Vagina (tissue), 2 donors: Measurements from ENCODE around the gene ADGRV1. TPM values are rescaled to one million over a fixed set of nuclear protein-coding genes. Genes with fewer than 3 reads are reported as not detected.
A peak's percentile ranks its signal among the peaks of the same experiment; 100 is the strongest.

Experiments
- DNase-seq, 2 donors: peaks; one replicate each; pipeline ENCODE4 v3.0.0-alpha.2; 2017; ENCODE audit errors: extremely low spot score in 2 of 2
- H3K27ac ChIP-seq: fragments of 200-600 bp; sonication (generic); one replicate; pipeline ENCODE4 v1.5.1; 2019
- H3K27me3 ChIP-seq: fragments of 200-600 bp; sonication (generic); one replicate; pipeline ENCODE4 v1.5.1; 2019
- H3K36me3 ChIP-seq, 2 donors: fragments of 200-600 bp; sonication (generic); one replicate each; pipeline ENCODE4 v1.5.1; 2017 to 2019
- H3K4me1 ChIP-seq: fragments of 200-600 bp; sonication (generic); one replicate; pipeline ENCODE4 v1.5.1; 2019
- H3K4me3 ChIP-seq, 2 donors: fragments of 200-600 bp; sonication (generic); 1 replicate in 1 of 2; 2 replicates in 1 of 2; pipeline ENCODE4 v1.5.1; 2016 to 2019
- H3K9me3 ChIP-seq: fragments of 200-600 bp; sonication (generic); one replicate; pipeline ENCODE4 v1.5.1; 2019
- POLR2A ChIP-seq, 2 donors: fragments of 450-650 bp; IDR thresholded peaks; one replicate each; pipeline ENCODE4 v1.6.1; 2017; ENCODE audit warnings: antibody characterized with exemption in 2 of 2, mild to moderate bottlenecking in 2 of 2, moderate library complexity in 2 of 2
- POLR2AphosphoS5 ChIP-seq, 2 donors: sonication (generic); formaldehyde crosslinking; IDR thresholded peaks; one replicate each; pipeline ENCODE4 v1.9.0; 2017; ENCODE audit warnings: antibody characterized with exemption in 2 of 2, mild to moderate bottlenecking in 2 of 2, low read depth in 1 of 2; ENCODE audit not compliant: insufficient read depth in 1 of 2
- intact Hi-C: fragments of 100-400 bp; cut with DNase I; formaldehyde crosslinking; loops from one replicate; pipeline ENCODE4 v1.15.1; 2023
- total RNA-seq: library from RNA; depleted of rRNA; stranded (reverse); fragments of >200 nt; gene quantifications from one replicate; pipeline ENCODE4 v1.2.3, GENCODE V29; 2016
- TF ChIP-seq, protein P1 (sequence below), 3 experiments: fragments of 450-650 bp in 2 of 3; fragments of 200-600 bp in 1 of 3; sonication (generic) in 1 of 3; IDR thresholded peaks; one replicate each; pipeline ENCODE4 v1.5.1; 2017 to 2019; ENCODE audit warnings: antibody characterized with exemption in 3 of 3, mild to moderate bottlenecking in 2 of 3, moderate library complexity in 2 of 3

Gene ADGRV1
- total RNA-seq, 1 donor from 2014 or later, result 10.6 TPM

DNA sequence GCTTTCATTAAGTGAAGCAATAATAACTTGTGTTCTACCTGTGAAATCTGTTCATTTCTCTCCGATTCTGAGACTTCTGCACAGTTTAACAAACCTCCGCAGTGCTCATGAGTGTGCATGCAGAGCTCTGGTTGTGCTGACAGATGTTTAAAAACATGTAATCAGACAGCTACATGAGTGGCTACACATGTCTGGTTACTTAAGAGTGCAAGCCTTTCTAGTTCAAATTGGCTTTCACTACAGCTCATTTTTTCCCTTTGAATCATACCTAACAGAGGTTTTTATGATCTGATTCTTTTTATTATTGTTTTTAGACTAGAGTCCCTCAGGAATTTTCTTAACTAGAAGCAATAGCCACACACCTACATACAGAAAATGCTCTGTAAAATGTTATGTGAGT is 514.3 kb downstream of the ADGRV1 start:
- Histone ChIP-seq H3K27me3 (no peaks in the 10 kb centered on the region), H3K4me3 (no peak overlapping the region), H3K4me1 (peaks cover 10% of the 10 kb centered on the region), H3K9me3 (no peaks in the 10 kb centered on the region), H3K36me3 (no peaks in the 10 kb centered on the region), H3K27ac (no peak overlapping the region)
- TF ChIP-seq, protein P1, sequence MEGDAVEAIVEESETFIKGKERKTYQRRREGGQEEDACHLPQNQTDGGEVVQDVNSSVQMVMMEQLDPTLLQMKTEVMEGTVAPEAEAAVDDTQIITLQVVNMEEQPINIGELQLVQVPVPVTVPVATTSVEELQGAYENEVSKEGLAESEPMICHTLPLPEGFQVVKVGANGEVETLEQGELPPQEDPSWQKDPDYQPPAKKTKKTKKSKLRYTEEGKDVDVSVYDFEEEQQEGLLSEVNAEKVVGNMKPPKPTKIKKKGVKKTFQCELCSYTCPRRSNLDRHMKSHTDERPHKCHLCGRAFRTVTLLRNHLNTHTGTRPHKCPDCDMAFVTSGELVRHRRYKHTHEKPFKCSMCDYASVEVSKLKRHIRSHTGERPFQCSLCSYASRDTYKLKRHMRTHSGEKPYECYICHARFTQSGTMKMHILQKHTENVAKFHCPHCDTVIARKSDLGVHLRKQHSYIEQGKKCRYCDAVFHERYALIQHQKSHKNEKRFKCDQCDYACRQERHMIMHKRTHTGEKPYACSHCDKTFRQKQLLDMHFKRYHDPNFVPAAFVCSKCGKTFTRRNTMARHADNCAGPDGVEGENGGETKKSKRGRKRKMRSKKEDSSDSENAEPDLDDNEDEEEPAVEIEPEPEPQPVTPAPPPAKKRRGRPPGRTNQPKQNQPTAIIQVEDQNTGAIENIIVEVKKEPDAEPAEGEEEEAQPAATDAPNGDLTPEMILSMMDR (IDR thresholded peaks at IDR 0.05), result no peak
- TF ChIP-seq POLR2AphosphoS5 (IDR thresholded peaks at IDR 0.05; ENCODE audit: insufficient read depth in 1 of 2, low read depth in 1 of 2) (no peak), POLR2A (IDR thresholded peaks at IDR 0.05) (no peak)
- intact Hi-C loops, result no loop called here
- DNase-seq, result no peak

DNA sequence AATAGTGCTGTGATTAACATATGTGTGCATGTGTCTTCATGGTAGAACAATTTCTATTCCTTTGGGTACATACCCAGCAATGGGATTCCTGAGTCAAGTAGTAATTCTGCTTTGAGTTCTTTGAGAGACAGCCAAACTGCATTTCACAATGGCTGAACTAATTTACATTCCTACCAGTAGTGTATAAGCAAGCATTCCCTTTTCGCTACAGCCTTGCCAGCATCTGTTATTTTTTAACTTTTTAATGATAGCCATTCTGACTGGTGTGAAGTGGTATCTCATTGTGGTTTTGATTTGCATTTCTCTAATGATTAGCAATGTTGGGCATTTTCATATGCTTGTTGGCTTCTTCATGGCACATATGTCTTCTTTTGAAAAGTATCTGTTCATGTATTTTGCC is 516.0 kb downstream of the ADGRV1 start:
- Histone ChIP-seq H3K27me3 (no peaks in the 10 kb centered on the region), H3K4me3 (no peak overlapping the region), H3K4me1 (peaks cover 22% of the 10 kb centered on the region), H3K9me3 (no peaks in the 10 kb centered on the region), H3K36me3 (no peaks in the 10 kb centered on the region), H3K27ac (no peak overlapping the region)
- DNase-seq, result no peak
- intact Hi-C loops, result no loop called here
- TF ChIP-seq POLR2AphosphoS5 (IDR thresholded peaks at IDR 0.05; ENCODE audit: insufficient read depth in 1 of 2, low read depth in 1 of 2), result no peak

DNA sequence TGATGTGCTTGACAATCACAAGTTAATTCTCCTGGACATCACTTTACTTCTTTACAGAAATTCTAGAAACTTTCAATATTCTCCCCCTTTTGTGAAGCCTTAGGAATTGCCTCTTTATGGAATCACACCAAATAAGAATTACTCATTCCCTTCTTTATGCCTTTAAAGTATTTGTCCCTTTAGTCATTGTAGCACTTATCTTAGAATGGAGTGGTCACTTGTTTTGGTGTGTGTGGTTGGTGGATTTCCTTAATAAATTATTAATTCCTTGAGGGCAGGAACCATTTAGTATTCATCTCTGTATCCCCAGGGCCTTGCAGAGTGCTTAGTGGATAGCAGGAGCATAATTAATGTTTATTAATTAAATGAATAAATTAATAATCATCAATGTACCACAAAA is 517.5 kb downstream of the ADGRV1 start:
- Histone ChIP-seq H3K27me3 (no peaks in the 10 kb centered on the region), H3K27ac (no peak overlapping the region), H3K4me3 (no peak overlapping the region), H3K4me1 (peaks cover 22% of the 10 kb centered on the region), H3K9me3 (no peaks in the 10 kb centered on the region), H3K36me3 (no peaks in the 10 kb centered on the region)
- intact Hi-C loops, result no loop called here
- DNase-seq, result no peak
- no peak for TF ChIP-seq POLR2A (IDR thresholded peaks at IDR 0.05)
- TF ChIP-seq POLR2AphosphoS5 (IDR thresholded peaks at IDR 0.05; ENCODE audit: insufficient read depth in 1 of 2, low read depth in 1 of 2), result no peak
- TF ChIP-seq, protein P1 (IDR thresholded peaks at IDR 0.05), result no peak

DNA sequence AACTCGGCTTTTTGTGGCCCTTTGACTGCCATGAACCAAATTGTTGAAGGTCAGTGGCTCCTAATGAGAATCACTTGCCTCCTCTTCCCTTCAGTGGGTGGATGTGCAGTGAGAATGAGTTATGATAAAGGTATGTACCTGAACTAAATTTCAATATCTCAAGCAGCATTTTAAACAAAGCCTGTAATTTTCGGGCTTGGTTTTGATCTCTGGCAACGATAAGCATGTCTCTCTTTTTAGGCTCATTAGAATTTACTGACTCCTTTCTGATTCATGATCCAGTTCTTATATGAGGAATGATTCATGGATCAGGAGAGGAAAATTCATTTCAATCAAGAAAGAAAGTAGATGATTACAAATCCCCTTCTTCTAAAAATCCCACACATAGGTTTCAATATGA is 519.0 kb downstream of the ADGRV1 start:
- Histone ChIP-seq H3K4me1 (peaks cover 20% of the 10 kb centered on the region), H3K9me3 (no peaks in the 10 kb centered on the region), H3K27me3 (no peaks in the 10 kb centered on the region), H3K27ac (no peak overlapping the region), H3K36me3 (no peaks in the 10 kb centered on the region), H3K4me3 (no peak overlapping the region)
- intact Hi-C loops, result no loop called here
- DNase-seq, result no peak
- TF ChIP-seq, protein P1 (IDR thresholded peaks at IDR 0.05), result no peak
- TF ChIP-seq POLR2A (IDR thresholded peaks at IDR 0.05), result no peak
- TF ChIP-seq POLR2AphosphoS5 (IDR thresholded peaks at IDR 0.05; ENCODE audit: insufficient read depth in 1 of 2, low read depth in 1 of 2), result no peak

DNA sequence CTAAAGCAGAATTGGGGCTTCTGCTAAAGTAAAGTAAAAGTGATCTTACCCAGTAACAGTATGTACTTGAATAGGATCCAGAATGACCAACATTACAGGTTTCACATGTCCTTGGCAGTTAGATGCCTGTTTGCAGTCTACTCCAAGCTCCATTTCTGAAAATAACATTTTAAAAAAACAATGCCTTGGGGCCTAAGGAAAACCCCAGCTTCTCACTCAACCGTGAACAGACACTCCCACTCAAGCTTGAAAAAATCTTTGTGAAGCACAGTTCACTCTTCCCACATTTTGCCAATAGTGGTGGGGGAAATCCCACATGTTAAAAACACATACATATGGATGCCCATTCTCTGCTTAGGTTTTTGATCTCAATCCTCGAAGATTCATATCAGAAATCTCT is 520.4 kb downstream of the ADGRV1 start:
- no peak for DNase-seq
- no peak overlapping the region for H3K4me3 ChIP-seq
- H3K27ac ChIP-seq, result no peak overlapping the region
- H3K4me1 ChIP-seq, result peaks cover 12% of the 10 kb centered on the region
- no peaks in the 10 kb centered on the region for H3K9me3 ChIP-seq
- no peaks in the 10 kb centered on the region for H3K27me3 ChIP-seq
- intact Hi-C loops, result no loop called here
- TF ChIP-seq POLR2AphosphoS5 (IDR thresholded peaks at IDR 0.05; ENCODE audit: insufficient read depth in 1 of 2, low read depth in 1 of 2), result peak in 1 of 2 donors; percentile 40
- TF ChIP-seq, protein P1 (IDR thresholded peaks at IDR 0.05), result no peak
- H3K36me3 ChIP-seq, result no peaks in the 10 kb centered on the region

DNA sequence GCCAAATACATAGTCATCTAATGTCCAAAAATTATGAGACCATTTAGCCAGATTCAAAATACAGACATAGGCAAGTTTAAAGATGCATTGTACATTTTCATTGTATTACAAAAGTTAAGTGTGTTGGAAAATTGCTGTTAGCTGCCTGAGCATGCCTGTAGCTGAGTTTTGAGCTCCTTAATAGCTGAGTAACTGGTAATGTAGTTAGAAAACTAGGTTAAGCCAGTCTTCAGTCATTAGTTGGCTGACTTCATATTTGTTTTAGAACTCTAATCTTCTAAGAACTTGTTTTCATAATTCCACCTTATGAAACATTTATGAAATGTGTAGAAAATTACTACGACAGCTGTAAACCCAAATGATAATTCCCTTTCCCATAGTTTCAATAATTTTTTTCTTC is 531.2 kb downstream of the ADGRV1 start:
- no peak overlapping the region for H3K27ac ChIP-seq
- intact Hi-C loops, result no loop called here
- no peak overlapping the region for H3K4me3 ChIP-seq
- H3K27me3 ChIP-seq, result no peaks in the 10 kb centered on the region
- H3K9me3 ChIP-seq, result no peaks in the 10 kb centered on the region
- no peak for DNase-seq
- no peaks in the 10 kb centered on the region for H3K4me1 ChIP-seq
- no peak for TF ChIP-seq POLR2AphosphoS5 (IDR thresholded peaks at IDR 0.05; ENCODE audit: insufficient read depth in 1 of 2, low read depth in 1 of 2)
- TF ChIP-seq POLR2A (IDR thresholded peaks at IDR 0.05), result no peak
- TF ChIP-seq, protein P1 (IDR thresholded peaks at IDR 0.05), result no peak
- H3K36me3 ChIP-seq, result no peaks in the 10 kb centered on the region
